A673 (cell line): ENCODE data around the gene HSD11B1. TPM values are rescaled to one million over a fixed set of nuclear protein-coding genes. Genes with fewer than 3 reads are reported as not detected.

Experiments
- BruUV-seq: library from RNA; stranded (reverse); fragments of 400-500 nt; replicated peaks from 2 replicates; lab custom pipeline; 2021; lab: Mats Ljungman, UMichigan
- CTCF ChIA-PET: fragments of 300-600 bp; sonication (Branson Sonifier 250); formaldehyde crosslinking; loops from one replicate; lab custom pipeline; 2022; ENCODE audit warnings: antibody characterized with exemption; lab: Charles Lee
- POLR2A ChIA-PET: fragments of 300-600 bp; sonication (Branson Sonifier 250); formaldehyde crosslinking; loops from one replicate; lab custom pipeline; 2022; ENCODE audit warnings: antibody characterized with exemption; ENCODE audit not compliant: low non-redundant PET; lab: Charles Lee
- DNase-seq: peaks from one replicate; pipeline ENCODE4 v3.0.0-alpha.2; 2015; ENCODE audit warnings: low spot score
- H3K27ac ChIP-seq: fragments of 200-600 bp; sonication (generic); 2 replicates; pipeline ENCODE4 v1.5.1; 2016; ENCODE audit warnings: mixed run types, low read depth, mild to moderate bottlenecking, mixed read lengths, antibody characterized with exemption, low read length; ENCODE audit not compliant: poor library complexity, severe bottlenecking
- H3K27me3 ChIP-seq: fragments of 200-600 bp; sonication (generic); replicated peaks from 2 replicates; pipeline ENCODE4 v1.6.1; 2017; ENCODE audit warnings: mixed run types, low read depth, mild to moderate bottlenecking, mixed read lengths, antibody characterized with exemption, low read length; ENCODE audit not compliant: insufficient read depth, poor library complexity
- H3K36me3 ChIP-seq: fragments of 200-600 bp; sonication (generic); 2 replicates; pipeline ENCODE4 v1.6.1; 2016; ENCODE audit warnings: mixed run types, mild to moderate bottlenecking, mixed read lengths, antibody characterized with exemption, low read length; ENCODE audit not compliant: insufficient read depth, poor library complexity, severe bottlenecking
- H3K4me1 ChIP-seq: fragments of 200-600 bp; sonication (generic); 2 replicates; pipeline ENCODE4 v1.6.1; 2017; ENCODE audit warnings: mixed run types, mild to moderate bottlenecking, mixed read lengths, antibody characterized with exemption, low read length; ENCODE audit not compliant: insufficient read depth, poor library complexity, severe bottlenecking
- H3K4me3 ChIP-seq: fragments of 200-600 bp; sonication (generic); 2 replicates; pipeline ENCODE4 v1.5.1; 2016; ENCODE audit warnings: low read depth, mixed run types, mild to moderate bottlenecking, mixed read lengths, low read length; ENCODE audit not compliant: poor library complexity, severe bottlenecking
- H3K9me3 ChIP-seq: fragments of 200-600 bp; sonication (generic); 2 replicates; pipeline ENCODE4 v1.6.1; 2016; ENCODE audit warnings: mixed run types, low read depth, mild to moderate bottlenecking, mixed read lengths, antibody characterized with exemption, low read length; ENCODE audit not compliant: poor library complexity, severe bottlenecking
- CTCF ChIP-seq: fragments of 300-800, 200-600 bp; sonication (generic); conservative IDR thresholded peaks from 2 replicates; pipeline ENCODE4 v1.5.1; 2017; ENCODE audit warnings: low read depth, mild to moderate bottlenecking, antibody characterized with exemption, low read length, moderate library complexity, mixed read lengths
- EZH2 ChIP-seq: fragments of 200-600 bp; sonication (generic); IDR thresholded peaks from 2 replicates; pipeline ENCODE4 v1.6.1; 2017; ENCODE audit warnings: borderline replicate concordance, low read depth, mild to moderate bottlenecking, mixed read lengths, antibody characterized with exemption, low read length; ENCODE audit not compliant: poor library complexity, severe bottlenecking
- intact Hi-C: fragments of 100-400 bp; cut with micrococcal nuclease; formaldehyde crosslinking; loops from one replicate; pipeline ENCODE4 v1.10.0; 2022; ENCODE audit not compliant: unreplicated experiment
- total RNA-seq: library from RNA; stranded (reverse); gene quantifications from 2 replicates; pipeline ENCODE4 v1.2.3, GENCODE V29; 2021

Gene HSD11B1
- total RNA-seq, 1 experiment from 2014 or later: not detected

GRCh38 chr1:209727286-209727685, 22.6 kb downstream of the HSD11B1 start:
- intact Hi-C loops: no loop called here
- Histone ChIP-seq H3K36me3 (no peaks in the 10 kb centered on the region), H3K27me3 (no peaks in the 10 kb centered on the region), H3K27ac (no peak overlapping the region), H3K9me3 (no peaks in the 10 kb centered on the region), H3K4me3 (no peak overlapping the region), H3K4me1 (peaks cover 2% of the 10 kb centered on the region)
- no peak for DNase-seq
- TF ChIP-seq CTCF (no peak), EZH2 (no peak)
- POLR2A ChIA-PET: interaction anchor here (0.6 kb wide), 1 partner anchor 1567 kb away, joined by 5 read pairs; no protein-coding TSS in a partner anchor
- CTCF ChIA-PET: no interaction called here
- BruUV-seq: no TSS peak

GRCh38 chr1:209727785-209728184, 23.1 kb downstream of the HSD11B1 start:
- Histone ChIP-seq H3K27ac (no peak overlapping the region), H3K27me3 (no peaks in the 10 kb centered on the region), H3K4me3 (no peak overlapping the region), H3K4me1 (no peaks in the 10 kb centered on the region), H3K36me3 (no peaks in the 10 kb centered on the region), H3K9me3 (no peaks in the 10 kb centered on the region)
- no peak for TF ChIP-seq EZH2
- TF ChIP-seq CTCF: no peak
- CTCF ChIA-PET: interaction anchor here (0.7 kb wide), 1 partner anchor 95 kb away, joined by 3 read pairs; no protein-coding TSS in a partner anchor
- BruUV-seq: no TSS peak
- no peak for DNase-seq
- POLR2A ChIA-PET: interaction anchor here (0.5 to 0.6 kb wide), 2 partner anchors 420 to 1567 kb away, joined by 3 to 5 read pairs; no protein-coding TSS in a partner anchor
- intact Hi-C loops: no loop called here

GRCh38 chr1:209728466-209728865, 23.8 kb downstream of the HSD11B1 start:
- Histone ChIP-seq H3K36me3 (no peaks in the 10 kb centered on the region), H3K4me3 (no peak overlapping the region), H3K9me3 (no peaks in the 10 kb centered on the region), H3K27me3 (no peaks in the 10 kb centered on the region), H3K4me1 (no peaks in the 10 kb centered on the region), H3K27ac (no peak overlapping the region)
- BruUV-seq: no TSS peak
- TF ChIP-seq CTCF: no peak
- no peak for TF ChIP-seq EZH2
- CTCF ChIA-PET: no interaction called here
- POLR2A ChIA-PET: interaction anchor here (0.5 kb wide), 1 partner anchor 420 kb away, joined by 3 read pairs; no protein-coding TSS in a partner anchor
- DNase-seq: no peak
- intact Hi-C loops: no loop called here
